Naive B cell (primary cell): ENCODE results near the gene CDK14. TPM values are rescaled to one million over a fixed set of nuclear protein-coding genes. Genes with fewer than 3 reads are reported as not detected.
A peak's percentile ranks its signal among the peaks of the same experiment; 100 is the strongest.

ENCODE experiments used
- ATAC-seq, 2 donors: fragments of 150-1000 bp; cut with Tn5 transposase; 2 replicates each; pipeline ENCODE4 v1.10.0; 2021; ENCODE audit warnings: low read depth in 2 of 2, mild to moderate bottlenecking in 2 of 2, moderate library complexity in 2 of 2
- DNase-seq: peaks from one replicate; pipeline ENCODE4 v3.0.0; 2022
- H3K27ac Mint-ChIP-seq, 6 donors: one replicate each; pipeline ENCODE4 v1.8.0; 2020 to 2022; ENCODE audit warnings: mild to moderate bottlenecking in 6 of 6, mixed read lengths in 6 of 6, moderate library complexity in 5 of 6, inconsistent platforms in 2 of 6
- H3K27me3 Mint-ChIP-seq, 3 donors: one replicate each; pipeline ENCODE4 v1.8.0; 2021 to 2022; ENCODE audit warnings: mixed read lengths in 3 of 3, mild to moderate bottlenecking in 1 of 3
- H3K36me3 Mint-ChIP-seq, 2 donors: one replicate each; pipeline ENCODE4 v1.8.0; 2020 to 2022; ENCODE audit warnings: mixed read lengths in 2 of 2, inconsistent platforms in 1 of 2, mild to moderate bottlenecking in 1 of 2
- H3K4me1 Mint-ChIP-seq, 3 donors: one replicate each; pipeline ENCODE4 v1.8.0; 2020 to 2022; ENCODE audit warnings: mixed read lengths in 3 of 3, inconsistent platforms in 1 of 3, mild to moderate bottlenecking in 1 of 3, moderate library complexity in 1 of 3
- H3K4me3 Mint-ChIP-seq, 8 donors: one replicate each; pipeline ENCODE4 v1.8.0; 2020 to 2022; ENCODE audit warnings: mild to moderate bottlenecking in 8 of 8, mixed read lengths in 8 of 8, moderate library complexity in 8 of 8, inconsistent platforms in 2 of 8
- H3K9me3 Mint-ChIP-seq, 7 donors: one replicate each; pipeline ENCODE4 v1.8.0; 2020 to 2022; ENCODE audit warnings: mixed read lengths in 7 of 7, mild to moderate bottlenecking in 5 of 7, inconsistent platforms in 2 of 7, moderate library complexity in 1 of 7
- polyA plus RNA-seq, 6 donors: library from polyadenylated mRNA; unstranded; fragments of 300-500 nt; fragmentation: Illumina TruSeq; gene quantifications; one replicate each; pipeline ENCODE4 v1.2.3, GENCODE V29; 2021; ENCODE audit warnings: low read depth in 6 of 6

The CDK14 gene
- polyA plus RNA-seq, 6 donors from 2014 or later, result 22.8 to 55.5 (median 42.3) TPM

- no peak for DNase-seq
- peaks cover 0 to 6% (median 2%) of the 10 kb centered on the region in 7 donors for H3K9me3 Mint-ChIP-seq
- H3K4me1 Mint-ChIP-seq, result peaks cover 2 to 26% (median 8%) of the 10 kb centered on the region in 3 donors
- H3K36me3 Mint-ChIP-seq, result peaks cover 14 to 19% of the 10 kb centered on the region in 2 donors
- no peaks in the 10 kb centered on the region for H3K27me3 Mint-ChIP-seq
- H3K4me3 Mint-ChIP-seq, result no peak overlapping the region
- peak overlapping the region in 1 of 6 donors; percentile 37 for H3K27ac Mint-ChIP-seq
- no peak for ATAC-seq
Measured at GRCh38 chr7:90869335-90869734, 273.2 kb downstream of the CDK14 start.

DNA sequence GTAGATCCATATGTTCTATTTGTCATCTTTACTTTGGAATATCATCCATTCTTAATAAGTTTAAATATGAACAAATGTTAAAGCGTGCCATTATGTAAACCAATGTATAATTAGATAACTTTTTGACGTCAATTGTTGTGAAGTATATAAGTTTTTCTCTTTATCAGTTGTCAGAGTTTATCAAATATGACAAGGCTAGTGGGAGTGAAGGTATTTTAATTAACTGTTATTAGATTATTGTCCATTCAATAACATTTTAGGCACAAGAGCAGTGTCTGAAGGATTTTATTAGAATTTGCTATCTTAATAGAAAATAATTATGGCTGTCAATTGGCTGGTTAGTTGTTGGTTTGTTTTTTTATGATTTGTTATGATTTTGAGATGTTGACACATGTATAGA is 280.6 kb downstream of the CDK14 start:
- H3K9me3 Mint-ChIP-seq, result peaks cover 0 to 4% (median 0%) of the 10 kb centered on the region in 7 donors

GRCh38 chr7:90877201-90877600 is 281.1 kb downstream of the CDK14 start:
- ATAC-seq, result no peak
- no peak overlapping the region for H3K4me3 Mint-ChIP-seq
- peaks cover 0 to 4% (median 0%) of the 10 kb centered on the region in 7 donors for H3K9me3 Mint-ChIP-seq
- peaks cover 12 to 40% (median 26%) of the 10 kb centered on the region in 3 donors for H3K4me1 Mint-ChIP-seq
- H3K27ac Mint-ChIP-seq, result peak overlapping the region in 2 of 6 donors; percentile 43 to 61
- H3K36me3 Mint-ChIP-seq, result peaks cover 20 to 40% of the 10 kb centered on the region in 2 donors
- no peaks in the 10 kb centered on the region for H3K27me3 Mint-ChIP-seq
- no peak for DNase-seq

More for the DNA sequence above, 280.6 kb downstream of the CDK14 start:
- no peak for ATAC-seq
- H3K36me3 Mint-ChIP-seq, result peaks cover 20 to 40% of the 10 kb centered on the region in 2 donors
- peaks cover 12 to 39% (median 23%) of the 10 kb centered on the region in 3 donors for H3K4me1 Mint-ChIP-seq
- no peak overlapping the region for H3K27ac Mint-ChIP-seq
- DNase-seq, result no peak
- H3K4me3 Mint-ChIP-seq, result no peak overlapping the region
- H3K27me3 Mint-ChIP-seq, result no peaks in the 10 kb centered on the region

GRCh38 chr7:90879924-90880323 is 283.8 kb downstream of the CDK14 start:
- Mint-ChIP-seq H3K36me3 (peaks cover 20 to 36% of the 10 kb centered on the region in 2 donors), H3K4me3 (no peak overlapping the region), H3K27ac (peak overlapping the region in 1 of 6 donors; percentile 52), H3K9me3 (peaks cover 0 to 7% (median 0%) of the 10 kb centered on the region in 7 donors), H3K27me3 (no peaks in the 10 kb centered on the region), H3K4me1 (peaks cover 19 to 54% (median 29%) of the 10 kb centered on the region in 3 donors)
- no peak for ATAC-seq
- DNase-seq, result no peak

DNA sequence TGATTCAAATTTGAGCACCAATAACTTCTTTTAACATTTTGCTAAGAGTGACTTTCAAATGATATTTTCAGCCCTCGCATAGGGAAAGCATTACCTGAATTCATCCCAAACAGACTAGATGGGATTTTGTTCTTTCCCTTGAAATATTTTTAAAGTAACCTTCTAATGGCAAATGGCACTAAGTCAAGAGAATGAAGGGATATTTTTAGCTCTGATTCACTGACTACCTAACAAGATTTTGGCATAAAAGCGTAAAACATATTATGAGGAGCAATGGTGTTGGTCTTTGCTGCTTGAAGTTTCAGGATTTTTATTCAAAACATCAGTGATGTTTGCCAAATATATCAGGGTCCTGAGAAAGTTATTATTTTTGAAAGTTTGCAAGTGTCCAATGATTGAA is 290.3 kb downstream of the CDK14 start:
- H3K4me1 Mint-ChIP-seq, result peaks cover 19 to 46% (median 23%) of the 10 kb centered on the region in 3 donors
- no peak overlapping the region for H3K4me3 Mint-ChIP-seq
- DNase-seq (no peak), ATAC-seq (no peak)
- H3K36me3 Mint-ChIP-seq, result peaks cover 0 to 1% of the 10 kb centered on the region in 2 donors
- no peaks in the 10 kb centered on the region for H3K27me3 Mint-ChIP-seq
- H3K9me3 Mint-ChIP-seq, result peaks cover 0 to 7% (median 0%) of the 10 kb centered on the region in 7 donors
- H3K27ac Mint-ChIP-seq, result no peak overlapping the region

DNA sequence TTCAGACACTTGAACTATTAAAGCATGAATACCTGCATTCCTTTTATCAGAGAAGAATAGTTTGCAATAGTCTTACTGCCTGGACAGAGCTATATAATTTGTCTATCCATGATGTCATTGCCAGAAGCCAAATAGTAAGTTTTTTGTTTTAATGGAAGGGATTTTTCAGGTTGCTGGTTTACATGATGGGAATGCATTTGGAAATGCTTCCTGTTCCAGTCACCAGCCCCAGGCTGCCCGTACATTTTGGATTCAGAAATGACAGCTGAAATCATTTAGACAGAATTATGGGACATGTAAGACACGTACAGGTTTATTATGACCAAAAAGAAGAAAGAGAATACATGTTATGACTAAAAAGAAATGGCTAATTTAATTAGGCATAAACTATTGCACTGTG is 293.1 kb downstream of the CDK14 start:
- Mint-ChIP-seq H3K36me3 (no peaks in the 10 kb centered on the region), H3K27ac (peak overlapping the region in 1 of 6 donors; percentile 37), H3K9me3 (peaks cover 0 to under 1% (median 0%) of the 10 kb centered on the region in 7 donors), H3K27me3 (no peaks in the 10 kb centered on the region), H3K4me3 (no peak overlapping the region), H3K4me1 (peaks cover 23 to 41% (median 33%) of the 10 kb centered on the region in 3 donors)
- ATAC-seq (no peak), DNase-seq (no peak)

DNA sequence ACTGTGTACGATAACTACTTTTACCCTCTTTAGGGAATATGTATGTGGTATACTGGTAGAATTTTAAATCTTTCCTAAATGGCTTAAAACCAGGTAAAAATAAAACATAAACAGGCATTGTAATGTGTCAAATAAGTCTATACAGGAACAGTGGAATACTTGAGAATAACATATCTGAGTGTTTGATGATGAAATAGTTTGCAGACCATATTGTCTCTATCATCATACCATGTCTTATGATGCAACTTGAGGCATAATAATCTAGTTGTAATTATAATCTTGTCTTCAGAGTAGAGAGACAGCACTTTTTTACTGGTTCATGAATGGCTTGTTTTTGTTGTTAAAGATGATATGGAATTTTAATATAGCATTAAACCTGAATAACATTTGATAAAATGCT is 293.5 kb downstream of the CDK14 start:
- peaks cover 23 to 45% (median 34%) of the 10 kb centered on the region in 3 donors for H3K4me1 Mint-ChIP-seq
- no peak for DNase-seq
- H3K9me3 Mint-ChIP-seq, result no peaks in the 10 kb centered on the region
- ATAC-seq, result no peak
- peak overlapping the region in 2 of 6 donors; percentile 37 to 53 for H3K27ac Mint-ChIP-seq
- no peaks in the 10 kb centered on the region for H3K36me3 Mint-ChIP-seq
- no peak overlapping the region for H3K4me3 Mint-ChIP-seq
- no peaks in the 10 kb centered on the region for H3K27me3 Mint-ChIP-seq

DNA sequence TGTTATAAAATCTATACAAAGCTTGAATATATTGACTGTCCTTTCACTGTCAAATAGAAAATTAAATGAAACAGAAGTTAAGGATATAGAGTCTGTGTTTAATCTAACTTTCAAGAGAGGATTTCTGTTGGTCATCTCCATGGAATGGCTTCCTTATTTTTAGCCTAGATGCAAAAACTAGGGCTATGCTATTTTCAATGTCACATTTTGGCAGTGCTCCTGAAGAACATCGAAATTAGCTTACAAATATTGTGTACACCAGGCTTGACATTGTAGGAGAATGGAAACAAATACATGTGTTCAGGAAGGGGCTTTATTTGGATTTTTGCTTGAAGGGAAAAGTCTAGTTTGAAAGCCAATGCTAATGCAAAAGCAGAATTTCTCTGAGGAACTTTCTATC is 295.4 kb downstream of the CDK14 start:
- H3K36me3 Mint-ChIP-seq, result no peaks in the 10 kb centered on the region

GRCh38 chr7:90892213-90892612 is 296.1 kb downstream of the CDK14 start:
- Mint-ChIP-seq H3K27me3 (no peaks in the 10 kb centered on the region), H3K4me1 (peaks cover 23 to 45% (median 42%) of the 10 kb centered on the region in 3 donors), H3K36me3 (no peaks in the 10 kb centered on the region), H3K4me3 (no peak overlapping the region), H3K27ac (peak overlapping the region in 3 of 6 donors; percentile 13 to 34 (median 15)), H3K9me3 (no peaks in the 10 kb centered on the region)
- DNase-seq (no peak), ATAC-seq (no peak)

More for the DNA sequence above, 295.4 kb downstream of the CDK14 start:
- peaks cover 23 to 45% (median 42%) of the 10 kb centered on the region in 3 donors for H3K4me1 Mint-ChIP-seq
- H3K4me3 Mint-ChIP-seq, result no peak overlapping the region
- H3K27me3 Mint-ChIP-seq, result no peaks in the 10 kb centered on the region
- ATAC-seq (no peak), DNase-seq (no peak)
- peak overlapping the region in 3 of 6 donors; percentile 13 to 47 (median 34) for H3K27ac Mint-ChIP-seq
- H3K9me3 Mint-ChIP-seq, result no peaks in the 10 kb centered on the region

- peaks cover 18 to 44% (median 40%) of the 10 kb centered on the region in 3 donors for H3K4me1 Mint-ChIP-seq
- no peak for ATAC-seq
- no peak overlapping the region for H3K27ac Mint-ChIP-seq
- no peak overlapping the region for H3K4me3 Mint-ChIP-seq
- H3K9me3 Mint-ChIP-seq, result no peaks in the 10 kb centered on the region
- no peak for DNase-seq
- H3K36me3 Mint-ChIP-seq, result no peaks in the 10 kb centered on the region
- H3K27me3 Mint-ChIP-seq, result no peaks in the 10 kb centered on the region
Measured at GRCh38 chr7:90894122-90894521, 298.0 kb downstream of the CDK14 start.

DNA sequence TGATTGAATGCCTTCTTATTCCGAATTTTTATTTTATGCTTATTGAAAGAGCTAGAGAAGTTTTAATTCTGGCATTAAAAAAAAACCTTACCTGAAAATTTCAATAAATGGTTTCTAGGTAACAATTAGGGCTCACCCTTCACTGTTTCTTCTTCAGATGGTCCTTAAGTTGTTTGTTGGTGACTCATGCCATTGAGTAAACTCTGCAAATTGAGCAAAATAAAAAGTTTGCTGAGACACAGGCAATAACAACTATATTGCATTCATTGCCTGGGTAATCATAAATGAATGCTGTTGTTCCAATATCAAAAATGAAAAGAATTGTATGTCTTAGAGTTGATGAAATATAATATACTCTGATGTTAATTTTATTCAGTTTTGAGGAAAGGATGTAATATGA is 300.3 kb downstream of the CDK14 start:
- Mint-ChIP-seq H3K27ac (no peak overlapping the region), H3K4me1 (peaks cover 14 to 31% (median 26%) of the 10 kb centered on the region in 3 donors)
- no peak for ATAC-seq

DNA sequence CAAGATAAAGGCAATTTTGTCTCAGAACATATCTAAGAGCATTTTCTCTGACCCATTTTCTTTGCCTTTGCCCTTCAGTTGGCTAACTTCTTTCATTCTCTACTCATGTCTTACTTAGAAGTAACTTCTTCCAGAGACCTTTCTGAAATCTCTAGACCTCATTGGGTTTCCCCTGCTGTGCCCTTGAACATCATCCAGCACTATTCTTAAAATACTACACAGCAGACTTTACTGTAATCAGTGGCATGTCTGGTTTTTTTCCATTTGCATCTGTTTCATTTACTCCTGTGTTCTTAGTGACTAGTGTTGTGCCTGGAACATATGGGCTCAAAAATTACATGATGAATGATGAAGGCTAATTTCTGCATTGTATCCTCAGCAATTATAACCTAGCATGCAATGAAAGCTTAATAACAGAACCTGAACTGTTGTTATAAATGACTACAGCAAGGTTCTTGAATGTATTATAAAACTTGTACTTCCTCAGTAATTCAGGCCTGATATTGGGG is 301.9 kb downstream of the CDK14 start:
- Mint-ChIP-seq H3K27ac (no peak overlapping the region), H3K9me3 (no peaks in the 10 kb centered on the region), H3K36me3 (peaks cover 14 to 15% of the 10 kb centered on the region in 2 donors), H3K4me3 (no peak overlapping the region), H3K27me3 (no peaks in the 10 kb centered on the region), H3K4me1 (peaks cover 2 to 21% (median 15%) of the 10 kb centered on the region in 3 donors)
- no peak for ATAC-seq
- DNase-seq, result no peak

More for the DNA sequence above, 300.3 kb downstream of the CDK14 start:
- peaks cover 10 to 14% of the 10 kb centered on the region in 2 donors for H3K36me3 Mint-ChIP-seq
- no peaks in the 10 kb centered on the region for H3K9me3 Mint-ChIP-seq
- H3K4me3 Mint-ChIP-seq, result no peak overlapping the region
- DNase-seq, result no peak
- no peaks in the 10 kb centered on the region for H3K27me3 Mint-ChIP-seq

- peaks cover 14 to 35% of the 10 kb centered on the region in 2 donors for H3K36me3 Mint-ChIP-seq
- no peaks in the 10 kb centered on the region for H3K9me3 Mint-ChIP-seq
- peaks cover 2 to 15% (median 4%) of the 10 kb centered on the region in 3 donors for H3K4me1 Mint-ChIP-seq
- no peaks in the 10 kb centered on the region for H3K27me3 Mint-ChIP-seq
- no peak for DNase-seq
- H3K4me3 Mint-ChIP-seq, result no peak overlapping the region
- peak overlapping the region in 2 of 6 donors; percentile 27 to 75 for H3K27ac Mint-ChIP-seq
- ATAC-seq, result no peak
Measured at GRCh38 chr7:90900628-90901356, 304.7 kb downstream of the CDK14 start.

- peaks cover 14 to 42% of the 10 kb centered on the region in 2 donors for H3K36me3 Mint-ChIP-seq
- H3K27me3 Mint-ChIP-seq, result no peaks in the 10 kb centered on the region
- DNase-seq, result no peak
Measured at GRCh38 chr7:90903841-90904240, 307.7 kb downstream of the CDK14 start.

More at GRCh38 chr7:90903841-90904240, 307.7 kb downstream of the CDK14 start:
- ATAC-seq, result no peak
- no peak overlapping the region for H3K4me3 Mint-ChIP-seq
- H3K9me3 Mint-ChIP-seq, result no peaks in the 10 kb centered on the region
- peaks cover 0 to 9% (median 4%) of the 10 kb centered on the region in 3 donors for H3K4me1 Mint-ChIP-seq
- peak overlapping the region in 1 of 6 donors; percentile 2 for H3K27ac Mint-ChIP-seq
